ENCODE measurements around the gene FCRLB. TPM values are rescaled to one million over a fixed set of nuclear protein-coding genes. Genes with fewer than 3 reads are reported as not detected.

The FCRLB gene
- total and polyA plus RNA-seq, 2 of the 13 experiments (the other 11 are each of a cell fraction or from before 2014, with no cell fraction given): 0.08 to 0.11 TPM

DNA sequence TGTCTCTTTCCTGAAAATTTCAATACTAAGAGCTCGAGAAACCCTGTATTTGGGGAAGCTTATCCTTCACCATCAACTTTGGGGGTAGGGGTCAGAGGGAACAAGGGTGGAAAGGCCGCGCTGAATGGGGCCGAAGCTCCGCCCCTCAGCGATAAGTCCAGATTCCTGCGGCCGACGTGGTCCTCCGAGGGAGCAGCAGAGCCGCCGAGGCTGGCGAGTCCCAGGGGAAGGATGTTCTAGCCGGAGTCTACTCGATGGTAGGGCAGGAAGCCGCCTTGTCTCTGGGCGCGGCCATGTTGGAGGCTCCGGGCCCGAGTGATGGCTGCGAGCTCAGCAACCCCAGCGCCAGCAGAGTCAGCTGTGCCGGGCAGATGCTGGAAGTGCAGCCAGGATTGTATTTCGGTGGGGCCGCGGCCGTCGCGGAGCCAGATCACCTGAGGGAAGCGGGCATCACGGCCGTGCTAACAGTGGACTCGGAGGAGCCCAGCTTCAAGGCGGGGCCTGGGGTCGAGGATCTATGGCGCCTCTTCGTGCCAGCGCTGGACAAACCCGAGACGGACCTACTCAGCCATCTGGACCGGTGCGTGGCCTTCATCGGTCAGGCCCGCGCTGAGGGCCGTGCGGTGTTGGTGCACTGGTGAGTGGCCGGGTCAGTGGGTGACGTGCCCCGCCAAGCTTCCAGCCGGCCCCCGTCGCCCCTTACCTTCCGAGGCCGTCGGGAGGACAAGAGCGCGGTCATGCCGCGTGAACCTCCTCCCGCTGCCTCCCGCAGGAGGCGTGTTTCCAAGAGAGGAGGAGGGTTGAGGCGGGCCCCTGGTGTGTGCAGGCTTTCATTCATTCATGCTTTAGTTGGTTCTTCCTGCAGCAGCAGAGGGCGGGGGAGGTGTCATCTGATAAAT, 28.4 kb downstream of the FCRLB start, which contains the start of gene DUSP12 (continued):
- peak; percentile 91; the same call in 1 of the 2 replicates for TF ChIP-seq ZNF558 (CRISPR knock-in tag; IDR thresholded peaks at IDR 0.05; ENCODE audit: borderline replicate concordance)
- peak; percentile 3; the same call in 1 of the 2 replicates for TF ChIP-seq FOXA3 (CRISPR knock-in tag; IDR thresholded peaks at IDR 0.05)
- TF ChIP-seq, protein P1, sequence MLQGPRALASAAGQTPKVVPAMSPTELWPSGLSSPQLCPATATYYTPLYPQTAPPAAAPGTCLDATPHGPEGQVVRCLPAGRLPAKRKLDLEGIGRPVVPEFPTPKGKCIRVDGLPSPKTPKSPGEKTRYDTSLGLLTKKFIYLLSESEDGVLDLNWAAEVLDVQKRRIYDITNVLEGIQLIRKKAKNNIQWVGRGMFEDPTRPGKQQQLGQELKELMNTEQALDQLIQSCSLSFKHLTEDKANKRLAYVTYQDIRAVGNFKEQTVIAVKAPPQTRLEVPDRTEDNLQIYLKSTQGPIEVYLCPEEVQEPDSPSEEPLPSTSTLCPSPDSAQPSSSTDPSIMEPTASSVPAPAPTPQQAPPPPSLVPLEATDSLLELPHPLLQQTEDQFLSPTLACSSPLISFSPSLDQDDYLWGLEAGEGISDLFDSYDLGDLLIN (CRISPR knock-in tag; IDR thresholded peaks at IDR 0.05; ENCODE audit: borderline replicate concordance): no peak
- TF ChIP-seq ZNF101 (CRISPR knock-in tag; IDR thresholded peaks at IDR 0.05; ENCODE audit: borderline replicate concordance, low read depth): no peak
- TF ChIP-seq SP140L (CRISPR knock-in tag; IDR thresholded peaks at IDR 0.05; ENCODE audit: borderline replicate concordance): no peak
- TF ChIP-seq STAT5B (CRISPR knock-in tag; IDR thresholded peaks at IDR 0.05): no peak
- TF ChIP-seq ZNF609 (CRISPR knock-in tag; IDR thresholded peaks at IDR 0.05; ENCODE audit: borderline replicate concordance): peak; percentile 75; the same call in 1 of the 2 replicates
- TF ChIP-seq RARG (CRISPR knock-in tag; IDR thresholded peaks at IDR 0.05; ENCODE audit: low read depth): no peak
- no peak for TF ChIP-seq KDM4B (CRISPR knock-in tag; IDR thresholded peaks at IDR 0.05)
- TF ChIP-seq ZNF263 (CRISPR knock-in tag; IDR thresholded peaks at IDR 0.05): peak; percentile 88
- TF ChIP-seq, protein P2, sequence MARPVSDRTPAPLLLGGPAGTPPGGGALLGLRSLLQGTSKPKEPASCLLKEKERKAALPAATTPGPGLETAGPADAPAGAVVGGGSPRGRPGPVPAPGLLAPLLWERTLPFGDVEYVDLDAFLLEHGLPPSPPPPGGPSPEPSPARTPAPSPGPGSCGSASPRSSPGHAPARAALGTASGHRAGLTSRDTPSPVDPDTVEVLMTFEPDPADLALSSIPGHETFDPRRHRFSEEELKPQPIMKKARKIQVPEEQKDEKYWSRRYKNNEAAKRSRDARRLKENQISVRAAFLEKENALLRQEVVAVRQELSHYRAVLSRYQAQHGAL (CRISPR knock-in tag; IDR thresholded peaks at IDR 0.05; ENCODE audit: not compliant biosample characterization): no peak
- no peak for TF ChIP-seq ZSCAN22 (CRISPR knock-in tag; IDR thresholded peaks at IDR 0.05)
- TF ChIP-seq, protein P3, sequence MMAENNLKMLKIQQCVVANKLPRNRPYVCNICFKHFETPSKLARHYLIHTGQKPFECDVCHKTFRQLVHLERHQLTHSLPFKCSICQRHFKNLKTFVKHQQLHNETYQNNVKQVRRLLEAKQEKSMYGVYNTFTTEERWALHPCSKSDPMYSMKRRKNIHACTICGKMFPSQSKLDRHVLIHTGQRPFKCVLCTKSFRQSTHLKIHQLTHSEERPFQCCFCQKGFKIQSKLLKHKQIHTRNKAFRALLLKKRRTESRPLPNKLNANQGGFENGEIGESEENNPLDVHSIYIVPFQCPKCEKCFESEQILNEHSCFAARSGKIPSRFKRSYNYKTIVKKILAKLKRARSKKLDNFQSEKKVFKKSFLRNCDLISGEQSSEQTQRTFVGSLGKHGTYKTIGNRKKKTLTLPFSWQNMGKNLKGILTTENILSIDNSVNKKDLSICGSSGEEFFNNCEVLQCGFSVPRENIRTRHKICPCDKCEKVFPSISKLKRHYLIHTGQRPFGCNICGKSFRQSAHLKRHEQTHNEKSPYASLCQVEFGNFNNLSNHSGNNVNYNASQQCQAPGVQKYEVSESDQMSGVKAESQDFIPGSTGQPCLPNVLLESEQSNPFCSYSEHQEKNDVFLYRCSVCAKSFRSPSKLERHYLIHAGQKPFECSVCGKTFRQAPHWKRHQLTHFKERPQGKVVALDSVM (CRISPR knock-in tag; IDR thresholded peaks at IDR 0.05): peak; percentile 99
- peak; percentile 78; the same call in 1 of the 2 replicates for TF ChIP-seq MXD1 (CRISPR knock-in tag; IDR thresholded peaks at IDR 0.05)
- TF ChIP-seq HMGA1 (CRISPR knock-in tag; conservative IDR thresholded peaks at IDR 0.05): no peak
- TF ChIP-seq TEAD3 (CRISPR knock-in tag; optimal IDR thresholded peaks at IDR 0.05; ENCODE audit: borderline replicate concordance): peak; percentile 51
- TF ChIP-seq ZNF83 (CRISPR knock-in tag; IDR thresholded peaks at IDR 0.05; ENCODE audit: borderline replicate concordance): no peak
- TF ChIP-seq ZFYVE20 (CRISPR knock-in tag; IDR thresholded peaks at IDR 0.05; ENCODE audit: borderline replicate concordance, low read depth): no peak
- peak; percentile 8; the same call in 1 of the 2 replicates for TF ChIP-seq BCL6 (CRISPR knock-in tag; IDR thresholded peaks at IDR 0.05)

All from HepG2 (cell line).